Activated naive CD8-positive, alpha-beta T cell treated with anti-CD3 and anti-CD28 coated beads, Interleukin-2, amount 50 U/mL, for 24 hours (primary cell): ENCODE measurements around the gene DRC1.

Experiments used
- ATAC-seq: fragments of 150-1000 bp; cut with Tn5 transposase; one replicate; pipeline ENCODE4 v1.10.0; 2021
- DNase-seq: peaks from one replicate; pipeline ENCODE4 v3.0.0; 2021
- H3K27ac Mint-ChIP-seq: one replicate; pipeline ENCODE4 v1.8.0; 2021; ENCODE audit warnings: mild to moderate bottlenecking, mixed read lengths
- H3K27me3 Mint-ChIP-seq: one replicate; pipeline ENCODE4 v1.8.0; 2021; ENCODE audit warnings: mixed read lengths
- H3K36me3 Mint-ChIP-seq: one replicate; pipeline ENCODE4 v1.8.0; 2021; ENCODE audit warnings: low read depth, mixed read lengths
- H3K4me1 Mint-ChIP-seq: one replicate; pipeline ENCODE4 v1.8.0; 2021; ENCODE audit warnings: mixed read lengths
- H3K4me3 Mint-ChIP-seq: one replicate; pipeline ENCODE4 v1.8.0; 2021; ENCODE audit warnings: mild to moderate bottlenecking, moderate library complexity, mixed read lengths
- H3K9me3 Mint-ChIP-seq: one replicate; pipeline ENCODE4 v1.8.0; 2021; ENCODE audit warnings: mixed read lengths

The DRC1 gene

GRCh38 chr2:26489213-26489850 lies 87.6 kb downstream of the DRC1 start:
- no peaks in the 10 kb centered on the region for H3K9me3 Mint-ChIP-seq
- H3K36me3 Mint-ChIP-seq, result no peaks in the 10 kb centered on the region
- peaks cover 3% of the 10 kb centered on the region for H3K4me1 Mint-ChIP-seq
- no peak for ATAC-seq
- H3K4me3 Mint-ChIP-seq, result no peak overlapping the region
- no peaks in the 10 kb centered on the region for H3K27me3 Mint-ChIP-seq
- DNase-seq, result no peak
- no peak overlapping the region for H3K27ac Mint-ChIP-seq

GRCh38 chr2:26491563-26492167 lies 89.9 kb downstream of the DRC1 start:
- peaks cover 3% of the 10 kb centered on the region for H3K4me1 Mint-ChIP-seq
- DNase-seq (no peak), ATAC-seq (no peak)
- no peaks in the 10 kb centered on the region for H3K27me3 Mint-ChIP-seq
- H3K27ac Mint-ChIP-seq, result no peak overlapping the region
- H3K36me3 Mint-ChIP-seq, result no peaks in the 10 kb centered on the region
- no peaks in the 10 kb centered on the region for H3K9me3 Mint-ChIP-seq
- H3K4me3 Mint-ChIP-seq, result no peak overlapping the region

- Mint-ChIP-seq H3K9me3 (no peaks in the 10 kb centered on the region), H3K36me3 (no peaks in the 10 kb centered on the region), H3K4me3 (no peak overlapping the region), H3K27me3 (peaks cover under 1% of the 10 kb centered on the region), H3K27ac (no peak overlapping the region), H3K4me1 (peaks cover 3% of the 10 kb centered on the region)
- ATAC-seq (no peak), DNase-seq (no peak)
Observed at GRCh38 chr2:26492749-26493515, 91.2 kb downstream of the DRC1 start.

- Mint-ChIP-seq H3K4me3 (no peak overlapping the region), H3K4me1 (peaks cover 3% of the 10 kb centered on the region), H3K27me3 (peaks cover 4% of the 10 kb centered on the region), H3K9me3 (no peaks in the 10 kb centered on the region), H3K36me3 (no peaks in the 10 kb centered on the region), H3K27ac (no peak overlapping the region)
- ATAC-seq (no peak), DNase-seq (no peak)
Observed at GRCh38 chr2:26493566-26493965, 91.8 kb downstream of the DRC1 start.

- H3K27me3 Mint-ChIP-seq, result peaks cover 4% of the 10 kb centered on the region
- H3K4me1 Mint-ChIP-seq, result peaks cover 3% of the 10 kb centered on the region
- no peak for DNase-seq
Observed at GRCh38 chr2:26494199-26494598, 92.5 kb downstream of the DRC1 start.

GRCh38 chr2:26494891-26495290 lies 93.2 kb downstream of the DRC1 start:
- no peaks in the 10 kb centered on the region for H3K9me3 Mint-ChIP-seq
- H3K4me3 Mint-ChIP-seq, result no peak overlapping the region
- peaks cover 3% of the 10 kb centered on the region for H3K4me1 Mint-ChIP-seq
- H3K36me3 Mint-ChIP-seq, result no peaks in the 10 kb centered on the region
- H3K27me3 Mint-ChIP-seq, result peaks cover 4% of the 10 kb centered on the region
- ATAC-seq, result no peak
- H3K27ac Mint-ChIP-seq, result no peak overlapping the region
- no peak for DNase-seq

More at GRCh38 chr2:26494199-26494598, 92.5 kb downstream of the DRC1 start:
- Mint-ChIP-seq H3K9me3 (no peaks in the 10 kb centered on the region), H3K36me3 (no peaks in the 10 kb centered on the region), H3K27ac (no peak overlapping the region), H3K4me3 (no peak overlapping the region)
- no peak for ATAC-seq

GRCh38 chr2:26495705-26496297 lies 94.1 kb downstream of the DRC1 start:
- Mint-ChIP-seq H3K4me1 (peaks cover 3% of the 10 kb centered on the region), H3K27ac (no peak overlapping the region), H3K27me3 (peaks cover 4% of the 10 kb centered on the region), H3K4me3 (no peak overlapping the region), H3K36me3 (no peaks in the 10 kb centered on the region), H3K9me3 (no peaks in the 10 kb centered on the region)
- DNase-seq (no peak), ATAC-seq (no peak)

GRCh38 chr2:26500406-26500805 lies 98.7 kb downstream of the DRC1 start:
- Mint-ChIP-seq H3K4me1 (peaks cover 6% of the 10 kb centered on the region), H3K27ac (no peak overlapping the region), H3K9me3 (no peaks in the 10 kb centered on the region), H3K27me3 (peaks cover 7% of the 10 kb centered on the region), H3K36me3 (no peaks in the 10 kb centered on the region), H3K4me3 (no peak overlapping the region)
- no peak for ATAC-seq
- no peak for DNase-seq

- Mint-ChIP-seq H3K4me1 (peaks cover 6% of the 10 kb centered on the region), H3K36me3 (no peaks in the 10 kb centered on the region), H3K4me3 (peak overlapping the region; percentile 71), H3K27ac (peak overlapping the region; percentile 52), H3K27me3 (peaks cover 5% of the 10 kb centered on the region), H3K9me3 (no peaks in the 10 kb centered on the region)
- peak; percentile 99 for ATAC-seq
- DNase-seq, result peak; percentile 92
Observed at GRCh38 chr2:26503231-26503880, 101.6 kb downstream of the DRC1 start.

- Mint-ChIP-seq H3K9me3 (no peaks in the 10 kb centered on the region), H3K36me3 (no peaks in the 10 kb centered on the region), H3K4me3 (peak overlapping the region; percentile 71), H3K27ac (peak overlapping the region; percentile 52), H3K4me1 (peaks cover 6% of the 10 kb centered on the region), H3K27me3 (peaks cover 3% of the 10 kb centered on the region)
- no peak for DNase-seq
- ATAC-seq, result no peak
Observed at GRCh38 chr2:26504002-26504401, 102.3 kb downstream of the DRC1 start.

GRCh38 chr2:26506279-26506678 lies 104.6 kb downstream of the DRC1 start:
- Mint-ChIP-seq H3K27ac (no peak overlapping the region), H3K9me3 (no peaks in the 10 kb centered on the region), H3K4me1 (peaks cover 6% of the 10 kb centered on the region), H3K36me3 (no peaks in the 10 kb centered on the region), H3K27me3 (peaks cover 3% of the 10 kb centered on the region), H3K4me3 (no peak overlapping the region)
- DNase-seq (no peak), ATAC-seq (no peak)
